Measurements from ENCODE around the gene ATP13A3. TPM values are rescaled to one million over a fixed set of nuclear protein-coding genes. Genes with fewer than 3 reads are reported as not detected.

Gene ATP13A3
- total RNA-seq, 4 donors from 2014 or later, result 55.6 to 166 (median 94.7) TPM

DNA sequence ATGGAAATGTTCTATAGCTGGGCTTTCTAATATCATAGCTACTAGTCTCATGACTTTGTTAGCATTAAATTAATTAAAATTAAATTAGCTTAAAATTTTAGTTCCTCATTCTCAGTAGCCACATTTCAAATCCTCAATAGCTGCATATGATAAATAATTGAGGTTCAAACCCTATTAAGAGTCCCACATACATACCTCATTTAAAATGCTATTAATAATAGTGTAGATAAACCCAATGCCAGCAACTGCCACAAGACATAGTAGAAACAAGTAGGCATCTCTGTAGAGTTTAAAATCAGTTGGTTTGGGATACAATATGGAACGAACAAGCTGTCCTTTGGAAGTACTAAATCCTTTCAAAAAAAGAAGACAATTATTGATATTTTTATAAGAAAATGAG is 39.1 kb downstream of the ATP13A3 start:
- TF ChIP-seq POLR2A (IDR thresholded peaks at IDR 0.05) (no peak), CTCF (IDR thresholded peaks at IDR 0.05) (no peak)
- H3K4me3 ChIP-seq, result no peak overlapping the region
- DNase-seq, result no peak
- WGBS, 2 donors, result 88 to 100% methylated on average over 1 of the region's 1 CpG
- no peaks in the 10 kb centered on the region for H3K4me1 ChIP-seq
- intact Hi-C loops (cut with DNase I), result no loop called here
- H3K27me3 ChIP-seq, result no peaks in the 10 kb centered on the region
- no peaks in the 10 kb centered on the region for H3K9me3 ChIP-seq
- H3K27ac ChIP-seq, result no peak overlapping the region
- H3K36me3 ChIP-seq, result peaks cover 0 to 98% (median 31%) of the 10 kb centered on the region in 3 donors

- peaks cover 0 to 98% (median 31%) of the 10 kb centered on the region in 3 donors for H3K36me3 ChIP-seq
- no peak for DNase-seq
These were observed 39.6 kb downstream of the ATP13A3 start for GRCh38 chr3:194447161-194447560.

GRCh38 chr3:194446754-194447153 is 40.0 kb downstream of the ATP13A3 start:
- no peak for DNase-seq
- Histone ChIP-seq H3K4me1 (no peaks in the 10 kb centered on the region), H3K4me3 (no peak overlapping the region), H3K27me3 (no peaks in the 10 kb centered on the region), H3K9me3 (no peaks in the 10 kb centered on the region), H3K27ac (no peak overlapping the region), H3K36me3 (peaks cover 0 to 97% (median 29%) of the 10 kb centered on the region in 3 donors)
- TF ChIP-seq POLR2A (IDR thresholded peaks at IDR 0.05), result no peak
- no peak for TF ChIP-seq CTCF (IDR thresholded peaks at IDR 0.05)
- intact Hi-C loops (cut with DNase I), result no loop called here
- WGBS, 2 donors, result 74 to 80% methylated on average over 4 of the region's 4 CpGs

More at GRCh38 chr3:194447161-194447560, 39.6 kb downstream of the ATP13A3 start:
- Histone ChIP-seq H3K9me3 (no peaks in the 10 kb centered on the region), H3K4me1 (no peaks in the 10 kb centered on the region), H3K27me3 (no peaks in the 10 kb centered on the region), H3K4me3 (no peak overlapping the region), H3K27ac (no peak overlapping the region)
- intact Hi-C loops (cut with DNase I), result no loop called here
- 83 to 90% methylated on average over 6 of the region's 6 CpGs for WGBS, 2 donors
- TF ChIP-seq POLR2A (IDR thresholded peaks at IDR 0.05) (no peak), CTCF (IDR thresholded peaks at IDR 0.05) (no peak)

DNA sequence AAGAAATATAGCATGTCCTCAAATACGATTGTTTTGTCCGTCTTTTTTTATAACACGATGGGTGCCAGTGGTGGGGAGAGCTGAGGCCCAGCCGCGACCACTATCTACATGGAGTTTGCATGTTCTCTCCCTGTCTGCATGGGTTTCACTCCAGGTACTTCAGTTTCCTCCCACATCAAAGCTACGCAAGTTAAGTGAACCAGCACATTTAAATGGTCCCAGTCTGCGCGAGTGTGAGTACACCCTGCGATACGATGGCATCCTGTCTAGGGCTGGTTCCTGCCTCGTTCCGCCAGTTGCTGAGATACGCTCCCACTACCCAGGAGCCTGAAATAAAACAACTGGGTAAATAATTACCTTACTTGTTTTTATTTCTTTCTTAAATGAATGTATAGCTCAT is 40.6 kb downstream of the ATP13A3 start:
- no peaks in the 10 kb centered on the region for H3K9me3 ChIP-seq
- peaks cover 0 to 97% (median 24%) of the 10 kb centered on the region in 3 donors for H3K36me3 ChIP-seq
- no peaks in the 10 kb centered on the region for H3K4me1 ChIP-seq
- no peak for DNase-seq
- WGBS, 2 donors, result 92 to 95% methylated on average over 13 of the region's 13 CpGs
- intact Hi-C loops (cut with DNase I), result no loop called here
- no peaks in the 10 kb centered on the region for H3K27me3 ChIP-seq
- H3K4me3 ChIP-seq, result no peak overlapping the region
- no peak overlapping the region for H3K27ac ChIP-seq
- TF ChIP-seq POLR2A (IDR thresholded peaks at IDR 0.05), result no peak

DNA sequence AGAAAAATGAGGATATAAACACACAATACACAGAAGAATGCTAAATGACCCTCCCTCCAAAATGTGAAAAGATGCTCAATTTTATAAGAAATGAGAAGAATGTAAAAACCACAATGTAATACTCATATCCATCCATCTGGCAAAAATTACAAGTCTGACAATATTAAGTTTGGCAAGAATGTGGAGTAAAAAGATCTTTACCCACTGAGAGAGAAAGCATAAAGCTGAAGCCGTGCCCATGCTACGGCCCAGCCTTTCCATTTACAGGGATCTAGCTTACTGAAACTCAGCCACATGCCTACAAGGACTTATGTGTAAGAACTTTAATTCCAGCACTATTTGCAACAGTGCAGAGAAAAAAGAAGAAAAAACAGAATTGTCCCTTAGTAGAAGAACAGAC is 42.9 kb downstream of the ATP13A3 start:
- TF ChIP-seq POLR2A (IDR thresholded peaks at IDR 0.05) (no peak), CTCF (IDR thresholded peaks at IDR 0.05) (no peak)
- Histone ChIP-seq H3K4me1 (no peaks in the 10 kb centered on the region), H3K27me3 (no peaks in the 10 kb centered on the region), H3K36me3 (peaks cover 0 to 98% (median 15%) of the 10 kb centered on the region in 3 donors), H3K9me3 (no peaks in the 10 kb centered on the region), H3K27ac (no peak overlapping the region), H3K4me3 (no peak overlapping the region)
- no peak for DNase-seq
- intact Hi-C loops (cut with DNase I), result no loop called here
- WGBS, 2 donors, result 88 to 94% methylated on average over 2 of the region's 2 CpGs

- intact Hi-C loops (cut with DNase I), result no loop called here
- WGBS, 2 donors, result 57 to 63% methylated on average over 2 of the region's 2 CpGs
These were observed 46.0 kb downstream of the ATP13A3 start for GRCh38 chr3:194440756-194441155.

More at GRCh38 chr3:194440756-194441155, 46.0 kb downstream of the ATP13A3 start:
- TF ChIP-seq CTCF (IDR thresholded peaks at IDR 0.05) (no peak), POLR2A (IDR thresholded peaks at IDR 0.05) (no peak)
- no peak for DNase-seq
- Histone ChIP-seq H3K27ac (no peak overlapping the region), H3K9me3 (no peaks in the 10 kb centered on the region), H3K4me3 (no peak overlapping the region), H3K4me1 (no peaks in the 10 kb centered on the region), H3K27me3 (no peaks in the 10 kb centered on the region), H3K36me3 (peaks cover 0 to 98% (median 2%) of the 10 kb centered on the region in 3 donors)

Data from esophagus squamous epithelium (tissue), 5 donors.